ENCODE results near the gene ZNF831.

The ZNF831 gene

GRCh38 chr20:59157064-59157463 lies 6.6 kb upstream of the ZNF831 start:
- DNase-seq = no peak
- Histone ChIP-seq H3K36me3 (replicated peaks; ENCODE audit: insufficient read depth, low read length) (no peaks in the 10 kb centered on the region), H3K4me2 (ENCODE audit: low read depth, low read length) (no peak overlapping the region), H3K4me3 (ENCODE audit: low read length) (no peak overlapping the region), H3K27me3 (replicated peaks; ENCODE audit: insufficient read depth, low read length) (peaks cover 96% of the 10 kb centered on the region), H3K9ac (ENCODE audit: low read length) (no peak overlapping the region), H2AFZ (ENCODE audit: low read length) (no peak overlapping the region), H3K9me3 (replicated peaks; ENCODE audit: insufficient read depth, low read length) (no peaks in the 10 kb centered on the region), H3K27ac (ENCODE audit: low read length) (no peak overlapping the region), H3F3A (ENCODE audit: insufficient read depth, low read length) (no peaks in the 10 kb centered on the region), H4K20me1 (ENCODE audit: insufficient read depth, low read length) (no peaks in the 10 kb centered on the region), H3K9me2 (replicated peaks; ENCODE audit: insufficient read depth, low read length) (no peaks in the 10 kb centered on the region), H3K4me1 (ENCODE audit: low read length) (no peaks in the 10 kb centered on the region), H3K79me2 (ENCODE audit: low read length) (no peaks in the 10 kb centered on the region)
- TF ChIP-seq EZH2phosphoT487 (IDR thresholded peaks at IDR 0.05; ENCODE audit: low read length) (no peak), EZH2 (optimal IDR thresholded peaks at IDR 0.05; ENCODE audit: low read depth, low read length) (no peak)
- TF ChIP-seq, protein P1, sequence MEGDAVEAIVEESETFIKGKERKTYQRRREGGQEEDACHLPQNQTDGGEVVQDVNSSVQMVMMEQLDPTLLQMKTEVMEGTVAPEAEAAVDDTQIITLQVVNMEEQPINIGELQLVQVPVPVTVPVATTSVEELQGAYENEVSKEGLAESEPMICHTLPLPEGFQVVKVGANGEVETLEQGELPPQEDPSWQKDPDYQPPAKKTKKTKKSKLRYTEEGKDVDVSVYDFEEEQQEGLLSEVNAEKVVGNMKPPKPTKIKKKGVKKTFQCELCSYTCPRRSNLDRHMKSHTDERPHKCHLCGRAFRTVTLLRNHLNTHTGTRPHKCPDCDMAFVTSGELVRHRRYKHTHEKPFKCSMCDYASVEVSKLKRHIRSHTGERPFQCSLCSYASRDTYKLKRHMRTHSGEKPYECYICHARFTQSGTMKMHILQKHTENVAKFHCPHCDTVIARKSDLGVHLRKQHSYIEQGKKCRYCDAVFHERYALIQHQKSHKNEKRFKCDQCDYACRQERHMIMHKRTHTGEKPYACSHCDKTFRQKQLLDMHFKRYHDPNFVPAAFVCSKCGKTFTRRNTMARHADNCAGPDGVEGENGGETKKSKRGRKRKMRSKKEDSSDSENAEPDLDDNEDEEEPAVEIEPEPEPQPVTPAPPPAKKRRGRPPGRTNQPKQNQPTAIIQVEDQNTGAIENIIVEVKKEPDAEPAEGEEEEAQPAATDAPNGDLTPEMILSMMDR (IDR thresholded peaks at IDR 0.05; ENCODE audit: low read length) = no peak

- Histone ChIP-seq H3K9me3 (replicated peaks; ENCODE audit: insufficient read depth, low read length) (no peaks in the 10 kb centered on the region), H2AFZ (ENCODE audit: low read length) (no peak overlapping the region), H3K4me1 (ENCODE audit: low read length) (no peaks in the 10 kb centered on the region), H3K36me3 (replicated peaks; ENCODE audit: insufficient read depth, low read length) (no peaks in the 10 kb centered on the region), H3K4me2 (ENCODE audit: low read depth, low read length) (no peak overlapping the region), H3K9me2 (replicated peaks; ENCODE audit: insufficient read depth, low read length) (no peaks in the 10 kb centered on the region), H3K27ac (ENCODE audit: low read length) (no peak overlapping the region), H3K79me2 (ENCODE audit: low read length) (no peaks in the 10 kb centered on the region), H3K27me3 (replicated peaks; ENCODE audit: insufficient read depth, low read length) (peaks cover 96% of the 10 kb centered on the region), H3K9ac (ENCODE audit: low read length) (no peak overlapping the region), H3F3A (ENCODE audit: insufficient read depth, low read length) (no peaks in the 10 kb centered on the region), H4K20me1 (ENCODE audit: insufficient read depth, low read length) (no peaks in the 10 kb centered on the region), H3K4me3 (ENCODE audit: low read length) (no peak overlapping the region)
- no peak for DNase-seq
- TF ChIP-seq EZH2phosphoT487 (IDR thresholded peaks at IDR 0.05; ENCODE audit: low read length) = no peak
- TF ChIP-seq, protein P1 (IDR thresholded peaks at IDR 0.05; ENCODE audit: low read length) = no peak
- no peak for TF ChIP-seq EZH2 (optimal IDR thresholded peaks at IDR 0.05; ENCODE audit: low read depth, low read length)
Measured at GRCh38 chr20:59157531-59157930, 6.1 kb upstream of the ZNF831 start.

DNA sequence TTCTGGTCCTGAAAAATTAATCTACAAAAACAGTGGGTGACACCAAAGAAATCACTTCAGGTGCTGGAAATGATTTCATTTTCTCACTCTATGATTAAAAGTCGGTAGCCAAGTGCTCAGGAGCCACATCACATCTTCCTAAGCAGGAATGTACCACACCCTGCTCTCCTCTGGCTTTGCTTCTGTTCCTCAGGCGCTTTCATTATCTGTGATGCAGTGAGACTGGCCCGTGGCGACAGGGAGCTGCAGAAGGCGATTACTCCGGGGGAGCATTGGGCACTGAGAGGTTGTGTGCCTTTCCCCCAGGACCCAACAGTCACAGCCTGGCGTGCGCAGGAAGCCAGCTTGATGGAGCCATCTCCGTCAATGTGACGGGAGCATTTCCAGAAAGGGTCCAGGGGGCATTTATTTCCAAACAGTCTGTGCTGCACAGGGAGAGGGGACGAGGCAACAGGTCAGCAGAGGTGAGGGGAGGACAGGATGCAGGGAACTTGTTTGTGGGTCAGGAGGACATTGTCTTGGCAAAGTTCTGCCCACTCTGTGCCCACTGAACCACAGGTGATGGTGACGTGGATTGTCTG lies 5.6 kb upstream of the ZNF831 start:
- no peaks in the 10 kb centered on the region for H3K4me1 ChIP-seq (ENCODE audit: low read length)
- TF ChIP-seq, protein P1 (IDR thresholded peaks at IDR 0.05; ENCODE audit: low read length) = no peak
- TF ChIP-seq EZH2phosphoT487 (IDR thresholded peaks at IDR 0.05; ENCODE audit: low read length) = no peak
- TF ChIP-seq EZH2 (optimal IDR thresholded peaks at IDR 0.05; ENCODE audit: low read depth, low read length) = no peak

More for the DNA sequence above, 5.6 kb upstream of the ZNF831 start:
- H3K27ac ChIP-seq (ENCODE audit: low read length) = no peak overlapping the region
- H3F3A ChIP-seq (ENCODE audit: insufficient read depth, low read length) = no peaks in the 10 kb centered on the region
- no peaks in the 10 kb centered on the region for H3K79me2 ChIP-seq (ENCODE audit: low read length)
- H4K20me1 ChIP-seq (ENCODE audit: insufficient read depth, low read length) = no peaks in the 10 kb centered on the region
- peaks cover 94% of the 10 kb centered on the region for H3K27me3 ChIP-seq (replicated peaks; ENCODE audit: insufficient read depth, low read length)
- H3K4me2 ChIP-seq (ENCODE audit: low read depth, low read length) = no peak overlapping the region
- no peak overlapping the region for H3K9ac ChIP-seq (ENCODE audit: low read length)
- no peaks in the 10 kb centered on the region for H3K36me3 ChIP-seq (replicated peaks; ENCODE audit: insufficient read depth, low read length)
- H3K9me2 ChIP-seq (replicated peaks; ENCODE audit: insufficient read depth, low read length) = no peaks in the 10 kb centered on the region
- DNase-seq = no peak
- H2AFZ ChIP-seq (ENCODE audit: low read length) = no peak overlapping the region
- H3K4me3 ChIP-seq (ENCODE audit: low read length) = no peak overlapping the region
- H3K9me3 ChIP-seq (replicated peaks; ENCODE audit: insufficient read depth, low read length) = no peaks in the 10 kb centered on the region
